HG03575 (cell line): ENCODE measurements around the gene PGM2.
"Not testable (repeated sequence)": the region's sequence is repeated elsewhere in the genome, so short reads cannot be mapped to it uniquely, and the experiment has no call there.

ENCODE experiments used
- ATAC-seq: cut with Tn5 transposase; IDR thresholded peaks from one replicate; pipeline ENCODE4 v1.9.1; 2021; ENCODE audit not compliant: unreplicated experiment, insufficient number of reproducible peaks, low FRiP score; ENCODE audit errors: extremely low read depth

The PGM2 gene

GRCh38 chr4:37815591-37815990 lies 10.9 kb upstream of the PGM2 start:
- ATAC-seq: no peak

- no peak for ATAC-seq
These were observed 10.5 kb upstream of the PGM2 start for GRCh38 chr4:37816006-37816405.

- ATAC-seq: no peak
These were observed 9.8 kb upstream of the PGM2 start for GRCh38 chr4:37816719-37817118.

- no peak for ATAC-seq
These were observed 7.7 kb upstream of the PGM2 start for GRCh38 chr4:37818752-37819151.

- ATAC-seq: not testable (repeated sequence)
These were observed 6.0 kb upstream of the PGM2 start for GRCh38 chr4:37820458-37820857.

GRCh38 chr4:37821953-37822605 lies 4.4 kb upstream of the PGM2 start:
- ATAC-seq: no peak

GRCh38 chr4:37825501-37825900 lies 985 bp upstream of the PGM2 start:
- ATAC-seq: not testable (repeated sequence)

- no peak for ATAC-seq
These were observed 555 bp upstream of the PGM2 start for GRCh38 chr4:37825968-37826294.

- no peak for ATAC-seq
These were observed 672 bp downstream of the PGM2 start for GRCh38 chr4:37827030-37827685.

GRCh38 chr4:37827802-37828321 lies 1.4 kb downstream of the PGM2 start:
- ATAC-seq: no peak

GRCh38 chr4:37828843-37829242 lies 2.4 kb downstream of the PGM2 start:
- no peak for ATAC-seq

GRCh38 chr4:37830640-37831039 lies 4.2 kb downstream of the PGM2 start:
- no peak for ATAC-seq

- no peak for ATAC-seq
These were observed 8.5 kb downstream of the PGM2 start for GRCh38 chr4:37835031-37835430.

- no peak for ATAC-seq
These were observed 9.3 kb downstream of the PGM2 start for GRCh38 chr4:37835806-37836205.

- ATAC-seq: no peak
These were observed 9.8 kb downstream of the PGM2 start for GRCh38 chr4:37836274-37836673.

- no peak for ATAC-seq
These were observed 10.5 kb downstream of the PGM2 start for GRCh38 chr4:37836838-37837440.

- ATAC-seq: no peak
These were observed 11.0 kb downstream of the PGM2 start for GRCh38 chr4:37837446-37837845.

GRCh38 chr4:37839426-37839825 lies 12.9 kb downstream of the PGM2 start:
- ATAC-seq: no peak

- no peak for ATAC-seq
These were observed 17.7 kb downstream of the PGM2 start for GRCh38 chr4:37844204-37844603.

- ATAC-seq: no peak
These were observed 18.7 kb downstream of the PGM2 start for GRCh38 chr4:37845201-37845600.
